GM21515 (cell line): ENCODE data around the gene TAS2R9.
"Not testable (repeated sequence)": the region's sequence is repeated elsewhere in the genome, so short reads cannot be mapped to it uniquely, and the experiment has no call there.

ENCODE experiments used
- ATAC-seq: cut with Tn5 transposase; IDR thresholded peaks from one replicate; pipeline ENCODE4 v1.9.1; 2021; ENCODE audit not compliant: unreplicated experiment

Gene TAS2R9, protein sequence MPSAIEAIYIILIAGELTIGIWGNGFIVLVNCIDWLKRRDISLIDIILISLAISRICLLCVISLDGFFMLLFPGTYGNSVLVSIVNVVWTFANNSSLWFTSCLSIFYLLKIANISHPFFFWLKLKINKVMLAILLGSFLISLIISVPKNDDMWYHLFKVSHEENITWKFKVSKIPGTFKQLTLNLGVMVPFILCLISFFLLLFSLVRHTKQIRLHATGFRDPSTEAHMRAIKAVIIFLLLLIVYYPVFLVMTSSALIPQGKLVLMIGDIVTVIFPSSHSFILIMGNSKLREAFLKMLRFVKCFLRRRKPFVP

DNA sequence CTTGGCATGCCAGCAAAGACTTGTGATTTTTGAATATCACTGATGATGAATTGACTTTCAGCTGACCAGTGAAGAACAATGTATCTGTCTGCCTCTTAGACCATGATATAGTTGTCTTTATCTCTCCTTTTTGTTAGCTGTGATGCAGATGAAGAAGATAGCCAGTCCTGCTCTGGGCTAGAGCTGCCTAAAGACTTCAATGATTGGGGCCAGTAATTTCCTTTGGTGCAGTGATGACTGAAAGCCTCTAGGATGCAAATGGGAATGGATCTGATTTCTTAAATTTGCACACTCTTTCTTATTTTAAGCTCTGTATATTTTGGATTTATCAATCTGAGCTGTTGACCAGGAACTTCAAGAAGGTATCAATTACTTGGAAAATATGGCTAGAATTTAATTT lies at the start of gene TAS2R9:
Gene TAS2R9, minus strand, starts transcription at position 101 of the 400 bp plus-strand sequence. Its CDS starts 93 bp downstream, at position 8.
- ATAC-seq: no peak

DNA sequence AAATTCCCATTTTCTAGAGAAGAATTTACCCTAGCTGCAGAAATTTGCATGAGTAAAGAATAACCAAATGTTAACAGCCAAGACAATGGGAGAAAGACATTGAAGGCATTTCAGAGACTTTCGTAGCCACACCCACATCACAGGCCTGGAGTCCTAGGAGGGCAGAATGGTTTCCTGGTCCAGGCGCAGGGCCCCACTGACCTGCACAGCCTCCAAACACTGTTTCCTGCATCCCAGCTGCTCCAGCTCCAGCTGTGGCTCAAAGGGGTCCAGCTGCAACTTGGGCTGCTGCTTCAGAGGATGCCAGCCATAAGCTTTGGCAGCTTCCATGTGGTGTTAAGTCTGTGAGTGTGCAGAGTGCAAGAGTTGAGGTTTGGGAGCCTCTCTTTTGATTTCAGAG lies 45.8 kb upstream of the TAS2R9 start:
- ATAC-seq: no peak

DNA sequence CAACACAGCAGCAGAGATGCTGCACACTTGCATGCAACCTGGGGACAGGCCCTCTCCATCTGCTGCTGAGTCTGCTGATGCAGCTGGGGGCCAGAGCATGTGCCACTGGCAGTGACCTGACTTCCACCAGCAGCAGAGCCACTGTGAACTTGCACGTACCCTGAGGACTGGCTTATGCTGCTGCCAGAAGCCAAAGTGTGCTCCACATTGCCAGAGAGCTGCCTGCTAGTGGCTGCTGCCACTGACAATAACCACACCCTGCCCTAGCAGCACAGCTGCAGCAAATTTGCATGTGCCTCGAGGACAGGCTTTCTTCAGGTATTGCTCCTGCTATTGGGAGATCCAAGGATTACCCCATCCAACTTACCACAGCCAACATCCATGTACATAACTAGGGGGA lies 43.8 kb upstream of the TAS2R9 start:
- ATAC-seq: no peak

DNA sequence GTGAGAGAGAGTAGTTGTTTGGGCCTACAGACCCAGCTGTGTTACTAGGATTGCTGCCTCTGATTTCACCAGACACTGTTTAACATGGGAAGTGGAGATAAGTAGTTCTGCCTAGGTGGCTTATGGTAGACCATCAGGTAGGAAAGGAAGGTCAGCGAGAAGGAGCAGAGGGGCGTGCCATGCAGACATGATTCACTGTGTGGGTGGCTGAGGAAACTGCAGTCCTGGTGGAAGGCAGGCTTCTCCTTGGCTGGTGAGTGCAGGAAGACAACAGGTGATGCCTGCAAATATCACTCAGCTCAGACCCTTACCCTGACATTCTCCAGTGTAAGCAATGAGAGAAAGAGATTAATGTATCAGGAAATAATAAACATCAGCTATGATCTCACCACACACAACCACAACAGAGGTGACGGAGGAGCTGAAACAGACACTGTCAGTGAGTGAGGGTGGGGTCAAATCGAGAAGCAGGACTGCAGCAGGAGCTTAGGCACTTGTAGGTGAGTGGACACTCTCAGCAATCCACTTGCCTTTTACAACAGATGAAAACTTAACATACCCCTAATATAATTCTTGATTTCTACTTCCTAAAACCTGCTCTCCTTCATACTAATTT lies 41.4 kb upstream of the TAS2R9 start:
- no peak for ATAC-seq

DNA sequence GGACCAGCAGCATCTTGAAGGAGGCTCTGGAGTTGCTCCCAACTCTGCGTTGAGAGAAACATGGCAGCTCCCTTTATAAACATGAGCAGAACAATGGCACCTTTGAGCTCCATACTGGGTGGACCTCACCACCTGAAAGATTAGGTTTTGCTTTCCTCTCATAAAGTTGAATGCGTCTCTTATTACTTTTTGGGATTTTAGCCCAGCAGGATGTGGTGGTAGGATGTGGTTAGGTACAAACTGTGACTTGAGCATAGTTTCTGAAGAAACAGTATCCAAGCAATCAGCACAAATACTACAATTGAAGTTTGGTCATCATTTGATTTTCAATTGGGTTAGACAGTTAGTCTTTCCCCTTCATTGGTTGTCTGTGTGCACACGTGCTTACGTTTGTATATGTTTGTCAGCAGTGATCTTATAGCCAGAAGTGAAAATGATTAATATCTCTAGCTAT lies 39.5 kb upstream of the TAS2R9 start, which contains the start of gene PRR4:
Gene PRR4, minus strand, starts transcription at position 51 of the 454 bp plus-strand sequence. Its CDS starts 38 bp downstream, at position 13.
- no peak for ATAC-seq

DNA sequence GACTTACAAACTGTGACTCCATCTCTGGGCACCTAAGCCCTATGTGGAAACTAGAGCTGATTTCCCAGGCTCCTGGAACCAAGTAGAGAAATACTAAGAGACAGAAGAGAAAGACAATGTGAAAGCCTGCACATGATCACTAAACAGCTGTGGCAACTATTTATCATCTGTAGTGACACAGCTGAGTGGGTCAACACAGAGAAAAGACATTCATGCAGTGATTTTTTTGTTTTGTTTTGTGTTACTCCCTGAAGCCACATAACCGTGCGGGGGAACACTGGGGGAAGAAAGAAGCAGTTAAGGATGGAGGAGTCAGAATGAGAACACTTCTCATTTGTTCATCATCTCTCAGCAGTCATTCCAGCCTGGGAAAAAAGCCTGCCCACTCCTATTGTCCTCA lies 37.8 kb upstream of the TAS2R9 start:
- ATAC-seq: no peak

DNA sequence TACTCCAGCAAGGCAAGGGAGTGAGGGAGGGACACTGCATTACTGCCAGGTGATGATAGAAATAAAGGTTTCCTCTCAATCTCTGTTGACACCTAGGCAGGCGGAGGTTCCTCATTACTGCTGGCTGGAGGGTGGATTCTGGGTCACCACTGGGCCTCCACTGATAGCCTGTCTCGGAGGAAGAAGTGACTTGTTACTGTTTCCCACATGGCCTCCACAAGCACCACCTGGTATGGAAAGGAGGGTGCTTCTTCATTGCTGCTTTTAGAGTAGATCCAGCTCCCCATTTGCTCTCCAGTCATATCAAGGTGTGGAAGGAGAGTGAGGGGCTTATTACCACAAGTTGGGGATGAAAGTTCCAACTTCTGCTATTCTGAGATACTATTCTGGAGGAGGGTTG lies 32.9 kb upstream of the TAS2R9 start:
- no peak for ATAC-seq

DNA sequence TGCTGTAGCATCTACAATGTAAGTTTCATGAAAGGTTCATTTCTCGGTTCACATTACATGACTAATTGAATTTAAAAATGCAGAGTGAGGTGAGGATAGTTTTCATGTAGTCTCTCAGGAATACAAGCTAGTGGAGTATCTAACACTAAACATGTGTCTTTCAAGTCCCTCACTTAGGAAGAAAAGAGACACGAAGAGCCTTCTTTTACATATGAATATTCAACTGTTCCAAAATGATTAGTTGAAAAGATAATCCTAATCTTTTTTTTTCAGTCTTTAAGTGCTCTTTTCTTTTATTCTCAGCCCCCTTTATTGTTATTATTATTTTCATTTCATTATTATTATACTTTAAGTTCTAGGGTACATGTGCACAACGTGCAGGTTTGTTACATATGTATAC lies 28.5 kb upstream of the TAS2R9 start:
- no peak for ATAC-seq

DNA sequence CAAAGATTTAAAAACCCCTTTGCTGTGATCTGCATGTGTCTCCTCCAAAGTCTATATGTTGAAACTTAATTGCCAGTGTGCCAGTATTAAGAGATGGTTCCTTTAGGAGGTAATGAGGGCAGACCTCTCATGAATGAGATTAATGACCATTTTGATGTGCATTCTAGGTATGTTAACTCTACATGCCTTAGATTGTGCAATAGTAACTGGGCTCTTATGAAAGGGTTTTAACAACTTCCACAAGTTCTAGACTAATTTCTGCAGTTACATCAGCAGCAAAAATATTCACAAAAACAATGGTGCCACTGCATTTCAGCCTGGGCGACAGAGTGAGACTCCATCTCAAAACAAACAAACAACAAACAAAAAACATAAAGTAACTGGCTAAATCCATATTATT lies 20.0 kb upstream of the TAS2R9 start:
- no peak for ATAC-seq

DNA sequence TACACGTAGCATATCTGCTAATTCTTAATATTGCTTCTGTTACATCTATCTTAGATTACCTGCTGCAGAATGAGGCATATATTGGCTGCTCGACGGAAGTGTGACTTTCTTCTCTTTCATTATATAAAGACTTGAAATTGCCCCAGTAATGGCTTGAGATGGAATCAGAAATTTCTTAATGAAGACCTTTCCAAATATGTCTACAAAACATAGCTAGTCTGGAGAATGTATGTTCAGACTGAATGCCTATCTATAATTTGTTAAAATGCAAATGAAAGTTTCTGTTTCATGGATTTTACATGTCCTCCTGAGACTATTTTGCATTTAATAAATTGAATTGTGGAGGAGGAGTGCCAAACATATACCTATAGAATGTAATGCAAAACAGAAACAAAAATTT lies 16.3 kb upstream of the TAS2R9 start, which contains the start of gene TAS2R10:
Gene TAS2R10, minus strand, starts transcription at position 101 of the 400 bp plus-strand sequence. Its CDS starts 89 bp downstream, at position 12.
- no peak for ATAC-seq

DNA sequence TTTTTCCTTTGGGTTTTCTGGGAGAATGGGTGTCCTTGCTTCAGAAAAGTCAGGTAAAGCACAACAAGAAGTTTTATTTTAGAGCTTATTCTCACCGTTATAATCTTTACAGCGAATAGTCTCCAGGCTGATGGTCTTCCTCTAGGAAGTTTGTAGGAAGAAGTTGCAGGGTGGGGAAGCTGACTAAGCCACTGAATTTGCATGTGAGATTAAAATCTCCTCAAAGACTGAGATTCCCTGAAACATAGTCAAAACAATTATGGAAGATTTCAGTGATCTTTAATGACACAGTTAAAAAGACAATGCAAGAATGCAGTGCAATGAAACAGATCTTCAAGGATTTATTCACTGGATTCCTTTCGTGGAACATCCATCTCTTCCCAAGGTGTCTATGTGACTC lies 15.0 kb upstream of the TAS2R9 start:
- no peak for ATAC-seq

DNA sequence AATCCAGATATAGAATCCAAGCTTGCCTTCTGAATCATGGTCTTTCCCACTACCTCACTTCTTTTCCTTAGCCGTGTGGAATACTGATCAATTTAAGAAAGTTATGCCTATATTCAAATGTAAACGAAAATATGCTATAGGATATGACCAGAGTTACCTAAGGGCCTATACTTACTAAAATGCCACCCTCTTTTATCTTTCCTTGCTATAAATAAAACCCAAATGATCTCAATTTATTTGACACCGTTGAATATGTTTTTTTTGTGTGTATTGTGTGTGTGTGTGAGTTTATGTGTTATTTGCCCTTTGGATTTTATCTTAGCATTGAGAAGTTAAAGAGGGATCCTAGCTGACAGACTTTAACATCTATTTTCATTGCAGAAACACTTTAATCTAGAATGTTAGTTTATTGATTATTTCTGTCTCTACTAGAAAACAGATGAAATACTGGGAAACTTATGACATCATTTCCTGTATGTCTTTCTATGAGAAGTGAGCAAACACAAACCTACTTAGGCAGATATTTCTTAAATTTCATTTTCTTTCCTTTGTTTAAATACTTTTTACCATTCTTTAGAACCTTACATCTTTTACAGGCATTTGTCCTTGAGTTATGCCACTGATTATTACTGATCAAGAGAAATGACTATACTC lies 2.0 kb upstream of the TAS2R9 start:
- ATAC-seq: no peak

DNA sequence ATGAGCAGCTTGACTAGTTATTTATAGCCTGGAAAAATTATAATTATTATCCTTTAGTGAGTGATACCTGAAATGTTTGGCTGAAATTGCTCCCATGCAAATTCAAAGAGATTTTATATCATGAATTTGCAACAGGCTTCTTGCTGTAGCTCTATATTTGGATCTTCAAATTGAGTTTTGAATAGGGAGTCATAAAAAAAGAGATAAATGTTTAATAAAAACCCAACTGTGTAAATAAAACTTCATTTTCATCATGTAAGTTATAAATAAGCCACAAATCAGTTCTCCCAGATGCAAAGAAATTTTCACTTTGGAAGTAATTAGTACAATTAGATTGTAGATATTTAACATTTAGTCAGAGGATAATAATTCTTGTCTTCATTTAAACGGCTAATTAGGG lies 2.8 kb downstream of the TAS2R9 start, which contains the start of gene TAS2R8:
Gene TAS2R8, minus strand, starts transcription at position 101 of the 400 bp plus-strand sequence. CDS start 306 bp downstream, outside the sequence.
- no peak for ATAC-seq

DNA sequence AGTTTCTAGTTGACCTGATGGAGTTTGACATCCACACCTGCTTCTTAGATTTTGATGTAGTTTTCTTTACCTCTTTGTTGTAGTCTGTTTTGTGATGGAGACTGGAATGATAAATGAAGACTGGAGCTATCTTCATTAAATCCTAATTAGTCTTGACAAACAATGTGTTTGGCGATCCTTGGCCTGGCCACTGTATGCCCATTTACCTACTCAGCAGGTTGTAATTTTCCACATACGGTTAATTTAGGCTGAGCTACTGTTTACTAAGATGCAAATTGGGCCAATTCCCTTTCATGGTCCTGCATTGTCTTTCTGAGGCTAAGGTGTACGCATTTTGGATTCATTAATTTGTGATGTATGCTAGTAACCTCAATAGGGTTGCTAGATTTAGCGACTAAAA lies 7.4 kb downstream of the TAS2R9 start, which contains the start of gene TAS2R7:
Gene TAS2R7, minus strand, starts transcription at position 41 of the 400 bp plus-strand sequence. CDS start 57 bp downstream, outside the sequence.
- ATAC-seq: no peak

DNA sequence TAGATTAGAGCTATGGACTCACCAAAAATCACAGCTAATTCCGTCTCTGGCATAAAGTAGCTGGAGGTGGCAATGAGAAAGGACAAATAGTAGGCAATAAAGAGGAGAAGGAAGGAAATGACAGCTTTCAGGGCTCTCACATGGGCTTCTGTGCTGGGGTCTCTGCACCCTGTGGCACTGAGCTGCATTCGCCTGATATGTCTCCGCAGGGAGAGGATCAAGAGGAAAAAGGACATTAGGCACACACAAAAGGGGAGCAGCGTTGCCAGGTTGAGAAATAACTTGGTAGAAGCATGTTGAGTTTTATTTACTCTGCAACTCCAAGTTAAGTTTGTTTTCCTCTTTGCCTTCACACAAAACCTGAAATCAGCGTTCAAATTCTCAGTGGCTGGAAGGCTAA lies 8.2 kb downstream of the TAS2R9 start:
- no peak for ATAC-seq

DNA sequence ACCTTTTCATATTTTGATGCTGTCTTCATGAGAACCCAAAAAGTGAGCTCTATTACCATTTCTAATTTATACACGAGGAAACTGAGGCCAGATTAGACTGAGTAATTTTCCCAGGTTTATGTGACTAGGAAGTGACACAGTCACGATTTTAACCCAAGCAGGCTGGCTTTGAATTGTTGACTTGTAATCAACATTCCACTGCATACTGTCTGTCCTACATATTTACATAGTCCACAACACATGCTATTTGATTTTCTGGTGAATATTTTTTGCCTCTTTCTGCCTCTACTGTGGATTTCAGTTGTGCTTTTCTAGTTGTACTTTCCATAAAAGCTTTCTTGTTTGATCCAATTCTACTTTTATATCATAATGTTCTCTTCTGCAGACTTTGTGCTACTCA lies 15.7 kb downstream of the TAS2R9 start:
- no peak for ATAC-seq

DNA sequence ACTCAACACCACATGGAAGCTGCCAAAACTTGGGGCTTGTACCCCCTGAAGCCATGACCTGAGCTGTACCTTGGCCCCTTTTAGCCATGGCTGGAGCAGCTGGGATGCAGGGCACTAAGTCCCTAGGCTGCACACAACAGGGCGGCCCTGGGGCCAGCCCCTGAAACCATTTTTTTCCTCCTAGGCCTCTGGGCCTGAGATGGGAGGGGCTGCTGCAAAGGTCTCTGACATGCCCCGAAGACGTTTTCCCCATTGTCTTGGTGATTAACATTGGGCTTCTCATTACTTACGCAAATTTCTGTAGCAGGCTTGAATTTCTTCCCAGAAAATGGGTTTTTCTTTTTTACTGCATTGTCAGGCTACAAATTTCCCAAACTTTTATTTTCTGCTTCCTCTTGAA lies 18.2 kb downstream of the TAS2R9 start:
- not testable (repeated sequence) for ATAC-seq

DNA sequence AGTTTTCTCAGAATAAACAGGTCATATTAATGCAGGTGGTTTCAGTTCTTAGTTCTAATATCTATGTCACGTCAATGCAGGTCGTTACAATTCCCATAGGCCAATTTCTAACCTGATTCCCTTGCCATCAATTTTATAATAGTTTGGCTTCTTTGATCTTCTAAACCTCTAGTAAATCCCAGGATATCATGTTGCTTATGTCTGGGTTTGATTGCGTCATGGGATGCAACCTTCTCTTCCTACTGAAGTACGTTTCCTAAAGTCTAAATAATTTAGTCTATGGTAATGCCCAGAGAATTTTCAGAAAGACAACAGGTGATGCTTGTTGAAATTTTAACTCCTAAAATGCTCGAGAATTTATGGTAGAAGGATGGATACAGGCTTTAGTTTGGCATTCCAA lies 26.7 kb downstream of the TAS2R9 start:
- ATAC-seq: no peak

DNA sequence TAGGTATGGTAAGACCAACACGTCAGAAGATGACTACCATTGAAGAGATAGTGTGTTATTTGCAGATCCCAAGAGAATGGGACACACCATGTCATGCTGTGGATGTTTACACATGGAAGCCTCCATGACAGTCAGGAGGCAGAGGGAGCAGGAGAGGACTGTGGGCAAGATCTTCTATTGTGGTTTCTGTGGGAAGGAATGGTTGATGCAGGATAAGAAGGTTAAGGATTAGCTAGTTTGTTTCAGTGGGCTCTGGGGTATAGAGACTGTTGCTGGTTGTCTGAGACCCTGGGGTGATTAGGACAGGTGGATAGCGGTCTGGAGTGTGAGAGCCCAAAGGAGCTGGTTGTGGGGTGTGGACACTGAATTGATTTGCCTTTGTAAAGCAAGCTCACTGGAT lies 30.9 kb downstream of the TAS2R9 start:
- no peak for ATAC-seq

DNA sequence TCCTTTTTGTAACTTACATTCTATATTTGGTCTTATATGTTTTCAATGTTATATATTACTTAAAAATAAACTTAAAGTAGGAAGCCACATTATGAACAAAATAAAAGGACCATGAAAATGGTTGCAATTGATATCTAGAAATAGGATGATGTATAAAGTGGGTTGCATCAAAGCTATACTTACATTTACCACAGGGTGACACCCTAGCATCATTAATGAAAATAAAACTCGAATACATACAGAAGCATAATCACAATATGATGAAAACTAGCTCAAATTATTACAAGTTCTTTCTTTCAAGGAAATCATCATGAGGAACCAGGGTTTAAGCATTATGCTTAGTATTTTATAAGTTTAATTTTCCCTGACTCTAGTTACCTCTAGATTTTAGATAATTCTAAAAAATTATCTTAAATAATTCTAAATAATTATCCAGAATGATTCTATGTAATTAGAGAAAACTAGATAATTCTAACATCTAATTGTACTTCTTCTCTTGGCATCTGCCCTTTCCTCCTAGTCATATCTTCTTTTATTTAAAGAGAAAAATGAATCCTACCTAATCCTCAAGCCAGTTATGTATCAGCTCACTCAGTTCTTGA lies 38.7 kb downstream of the TAS2R9 start:
- ATAC-seq: no peak

DNA sequence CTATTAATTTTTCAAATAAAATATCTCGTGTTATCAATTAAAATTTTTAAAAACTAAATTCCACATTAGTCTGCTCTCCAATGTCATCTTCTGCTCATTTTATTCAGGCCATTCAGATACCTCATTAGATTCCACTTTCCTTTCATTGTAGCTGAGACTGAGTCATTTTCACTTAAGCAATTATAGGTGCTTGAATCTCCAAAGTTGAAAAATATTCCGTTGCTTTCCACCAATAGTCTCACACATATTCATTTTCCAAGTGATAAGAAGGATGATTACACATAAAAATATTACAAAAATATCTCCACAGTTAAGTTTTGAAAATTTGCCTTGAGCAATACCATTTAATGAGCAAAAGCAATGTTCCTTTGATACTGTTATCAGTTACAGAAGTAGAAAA lies 50.3 kb downstream of the TAS2R9 start:
- ATAC-seq: no peak
